Tibial artery (tissue), 4 donors: ENCODE measurements around the gene MRAS.
"Not testable (repeated sequence)": the region's sequence is repeated elsewhere in the genome, so short reads cannot be mapped to it uniquely, and the experiment has no call there.

Source experiments
- DNase-seq, 2 donors: peaks; one replicate each; pipeline ENCODE4 v3.0.0-alpha.2; 2019
- H3K27ac ChIP-seq, 2 donors: fragments of 200-600 bp; sonication (generic) in 1 of 2; 1 replicate in 1 of 2; 2 replicates in 1 of 2; pipeline ENCODE4 v1.5.1; 2018 to 2019; ENCODE audit warnings: mild to moderate bottlenecking in 1 of 2
- H3K27me3 ChIP-seq, 2 donors: fragments of 200-600 bp; sonication (generic) in 1 of 2; one replicate each; pipeline versions ENCODE4 v1.5.1 to v1.6.0; 2016 to 2019
- H3K36me3 ChIP-seq, 3 donors: fragments of 200-600 bp; sonication (generic) in 2 of 3; one replicate each; pipeline ENCODE4 v1.5.1; 2016 to 2019; ENCODE audit warnings: mild to moderate bottlenecking in 2 of 3
- H3K4me1 ChIP-seq, 4 donors: fragments of 200-600 bp; sonication (generic) in 2 of 4; 1 replicate in 3 of 4; 2 replicates in 1 of 4; pipeline ENCODE4 v1.5.1; 2016 to 2019
- H3K4me3 ChIP-seq, 2 donors: fragments of 200-600 bp; sonication (generic) in 1 of 2; 1 replicate in 1 of 2; 2 replicates in 1 of 2; pipeline ENCODE4 v1.5.1; 2018 to 2019; ENCODE audit warnings: mild to moderate bottlenecking in 2 of 2
- H3K9me3 ChIP-seq, 3 donors: fragments of 200-600 bp; sonication (generic) in 1 of 3; one replicate each; pipeline ENCODE4 v1.5.1; 2016 to 2019
- CTCF ChIP-seq, 2 experiments: fragments of 200-600 bp in 1 of 2; fragments of 450-650 bp in 1 of 2; IDR thresholded peaks; one replicate each; pipeline ENCODE4 v1.5.1; 2017 to 2019; ENCODE audit warnings: antibody characterized with exemption in 2 of 2, mild to moderate bottlenecking in 1 of 2, moderate library complexity in 1 of 2
- intact Hi-C: fragments of 100-400 bp; cut with DNase I; formaldehyde crosslinking; loops from one replicate; pipeline ENCODE4 v1.15.0; 2023; ENCODE audit warnings: low total_unique reads

MRAS gene

GRCh38 chr3:138426211-138426610 lies 77.8 kb downstream of the MRAS start:
- TF ChIP-seq CTCF (IDR thresholded peaks at IDR 0.05), result peak; percentile 27 to 41
- no peaks in the 10 kb centered on the region for H3K36me3 ChIP-seq
- no peak overlapping the region for H3K4me3 ChIP-seq
- no peaks in the 10 kb centered on the region for H3K9me3 ChIP-seq
- peaks cover 0 to 2% of the 10 kb centered on the region in 2 donors for H3K27me3 ChIP-seq
- DNase-seq, result no peak
- no peaks in the 10 kb centered on the region for H3K4me1 ChIP-seq
- no peak overlapping the region for H3K27ac ChIP-seq
- intact Hi-C loops, result no loop called here

- H3K4me3 ChIP-seq, H3K36me3 ChIP-seq, intact Hi-C loops, H3K27me3 ChIP-seq, DNase-seq, H3K27ac ChIP-seq, H3K9me3 ChIP-seq, H3K4me1 ChIP-seq: not testable (repeated sequence)
These were observed 78.4 kb downstream of the MRAS start for GRCh38 chr3:138426754-138427153.

- intact Hi-C loops, result no loop called here
- DNase-seq, result no peak
- peaks cover 0 to 14% (median 8%) of the 10 kb centered on the region in 4 donors for H3K4me1 ChIP-seq
- TF ChIP-seq CTCF (IDR thresholded peaks at IDR 0.05), result no peak
- H3K9me3 ChIP-seq, result no peaks in the 10 kb centered on the region
- H3K4me3 ChIP-seq, result no peak overlapping the region
- H3K27me3 ChIP-seq, result peaks cover 0 to 16% of the 10 kb centered on the region in 2 donors
- no peak overlapping the region for H3K27ac ChIP-seq
- no peaks in the 10 kb centered on the region for H3K36me3 ChIP-seq
These were observed 81.3 kb downstream of the MRAS start for GRCh38 chr3:138429665-138430064.

- intact Hi-C loops, result no loop called here
- Histone ChIP-seq H3K36me3 (no peaks in the 10 kb centered on the region), H3K27ac (no peak overlapping the region), H3K4me3 (no peak overlapping the region), H3K27me3 (peaks cover 0 to 26% of the 10 kb centered on the region in 2 donors), H3K4me1 (peaks cover 0 to 25% (median 19%) of the 10 kb centered on the region in 4 donors), H3K9me3 (no peaks in the 10 kb centered on the region)
- no peak for TF ChIP-seq CTCF (IDR thresholded peaks at IDR 0.05)
- DNase-seq, result no peak
These were observed 84.3 kb downstream of the MRAS start for GRCh38 chr3:138432576-138433240.

GRCh38 chr3:138433892-138434275 lies 85.5 kb downstream of the MRAS start:
- Histone ChIP-seq H3K27ac (no peak overlapping the region), H3K4me1 (peaks cover 0 to 25% (median 19%) of the 10 kb centered on the region in 4 donors), H3K4me3 (peak overlapping the region; percentile 51 to 67), H3K9me3 (no peaks in the 10 kb centered on the region), H3K27me3 (peaks cover 0 to 26% of the 10 kb centered on the region in 2 donors), H3K36me3 (no peaks in the 10 kb centered on the region)
- no peak for DNase-seq
- intact Hi-C loops, result no loop called here
- no peak for TF ChIP-seq CTCF (IDR thresholded peaks at IDR 0.05)

- Histone ChIP-seq H3K4me3 (peak within 1 kb of the TSS; percentile 51 to 67), H3K4me1 (peaks cover 0 to 25% (median 19%) of the 10 kb centered on the region in 4 donors), H3K27ac (no peak within 1 kb of the TSS), H3K27me3 (peaks cover 0 to 26% of the 10 kb centered on the region in 2 donors), H3K9me3 (no peaks in the 10 kb centered on the region), H3K36me3 (no peaks in the 10 kb centered on the region)
- intact Hi-C loops, result no loop called here
- no peak for TF ChIP-seq CTCF (IDR thresholded peaks at IDR 0.05)
- DNase-seq, result peak; percentile 42 to 74
These were observed 86.0 kb downstream of the MRAS start, which contains the start of gene ESYT3 for GRCh38 chr3:138434276-138434874. TSS of gene ESYT3 (plus strand) at chr3:138434616. CDS start at chr3:138434799, 183 bp downstream.
